Panc1 (cell line): ENCODE measurements around the gene SFXN2. TPM values are rescaled to one million over a fixed set of nuclear protein-coding genes. Genes with fewer than 3 reads are reported as not detected.

Source experiments
- ATAC-seq: fragments of 200-7000 bp; cut with Tn5 transposase; 2 replicates; pipeline ENCODE4 v1.9.1; 2020; ENCODE audit warnings: mild to moderate bottlenecking, moderate library complexity
- BruUV-seq: library from RNA; stranded (reverse); fragments of 400-500 nt; replicated peaks from 2 replicates; lab custom pipeline; 2021; lab: Mats Ljungman, UMichigan
- CTCF ChIA-PET: fragments of 300-600 bp; sonication (Branson Sonifier 250); formaldehyde crosslinking; loops from one replicate; lab custom pipeline; 2022; ENCODE audit warnings: antibody characterized with exemption; lab: Charles Lee
- POLR2A ChIA-PET: fragments of 300-600 bp; sonication (Branson Sonifier 250); formaldehyde crosslinking; loops from one replicate; lab custom pipeline; 2022; ENCODE audit warnings: antibody characterized with exemption; lab: Charles Lee
- DNase-seq: peaks from one replicate; pipeline ENCODE4 v3.0.0-alpha.2; 2010; ENCODE audit warnings: low read depth, low spot score
- H3K27ac ChIP-seq: 2 replicates; pipeline ENCODE4 v1.5.1; 2011; ENCODE audit warnings: mild to moderate bottlenecking, low read length, inconsistent platforms
- H3K27me3 ChIP-seq: fragments of 200-500 bp; sonication (Bioruptor generic); 2 replicates; pipeline ENCODE4 v1.6.0; 2014; ENCODE audit warnings: low read length, inconsistent platforms; ENCODE audit not compliant: control insufficient read depth, insufficient read depth
- H3K36me3 ChIP-seq: fragments of 200-500 bp; sonication (Bioruptor generic); 2 replicates; pipeline ENCODE4 v1.5.1; 2014; ENCODE audit warnings: inconsistent platforms, mild to moderate bottlenecking, low read length, moderate library complexity; ENCODE audit not compliant: control insufficient read depth, insufficient read depth
- H3K4me1 ChIP-seq: 2 replicates; pipeline ENCODE4 v1.5.1; 2011; ENCODE audit warnings: inconsistent platforms, mild to moderate bottlenecking, low read length, moderate library complexity; ENCODE audit not compliant: control insufficient read depth, insufficient read depth
- H3K4me3 ChIP-seq, 2 experiments: 2 replicates each; pipeline ENCODE4 v1.5.1; 2011 to 2012; ENCODE audit warnings: low read depth in 2 of 2, low read length in 2 of 2, mild to moderate bottlenecking in 2 of 2, inconsistent platforms in 1 of 2, moderate library complexity in 1 of 2
- H3K9me3 ChIP-seq: fragments of 200-500 bp; sonication (Bioruptor generic); 2 replicates; pipeline ENCODE4 v1.5.1; 2014; ENCODE audit warnings: low read depth, mild to moderate bottlenecking, inconsistent platforms, low read length, moderate library complexity; ENCODE audit not compliant: control insufficient read depth, insufficient read depth
- CTCF ChIP-seq: fragments of 450-650 bp; IDR thresholded peaks from 2 replicates; pipeline ENCODE4 v1.5.1; 2017; ENCODE audit warnings: mild to moderate bottlenecking
- POLR2AphosphoS5 ChIP-seq: IDR thresholded peaks from 2 replicates; pipeline ENCODE4 v1.6.1; 2012; ENCODE audit warnings: mild to moderate bottlenecking, low read depth, low read length, moderate library complexity
- REST ChIP-seq, 2 experiments: IDR thresholded peaks; 2 replicates each; pipeline ENCODE4 v1.6.1; 2011 to 2012; ENCODE audit warnings: low read depth in 2 of 2, control low read depth in 1 of 2, low read length in 1 of 2, mild to moderate bottlenecking in 1 of 2, moderate library complexity in 1 of 2; ENCODE audit not compliant: insufficient read depth in 1 of 2
- SIN3A ChIP-seq: IDR thresholded peaks from 2 replicates; pipeline ENCODE4 v1.6.1; 2012; ENCODE audit warnings: low read depth, mild to moderate bottlenecking, low read length, moderate library complexity, borderline replicate concordance; ENCODE audit not compliant: insufficient read depth
- TCF7L2 ChIP-seq: IDR thresholded peaks from 2 replicates; pipeline ENCODE4 v1.6.1; 2011; ENCODE audit warnings: mild to moderate bottlenecking, low read depth, low read length, inconsistent platforms
- in situ Hi-C: cut with HindIII; loops from 2 replicates; pipeline ENCODE4 v1.10.0; 2016; ENCODE audit warnings: low sequenced_read_pairs, low pct_unique_long_range_greater_than_20kb
- intact Hi-C: fragments of 100-400 bp; cut with micrococcal nuclease; formaldehyde crosslinking; loops from one replicate; pipeline ENCODE4 v1.10.0; 2022; ENCODE audit not compliant: unreplicated experiment
- total RNA-seq: library from RNA; stranded (reverse); gene quantifications from one replicate; pipeline ENCODE4 v1.2.1, GENCODE V29; 2021; ENCODE audit not compliant: unreplicated experiment

Gene SFXN2
- total RNA-seq, 1 experiment from 2014 or later, result 11.6 TPM

GRCh38 chr10:102698894-102699293 lies 15.5 kb upstream of the SFXN2 start:
- POLR2A ChIA-PET, result interaction anchor here (0.5 kb wide), 1 partner anchor 176 kb away, joined by 3 read pairs; no protein-coding TSS in a partner anchor
- BruUV-seq, result no TSS peak

GRCh38 chr10:102701272-102701671 lies 13.2 kb upstream of the SFXN2 start:
- Histone ChIP-seq H3K36me3 (peaks cover 12% of the 10 kb centered on the region), H3K27me3 (no peaks in the 10 kb centered on the region), H3K9me3 (no peaks in the 10 kb centered on the region), H3K4me1 (no peaks in the 10 kb centered on the region; the same call in 1 of the 2 replicates), H3K27ac (no peak overlapping the region), H3K4me3 (no peak overlapping the region)
- POLR2A ChIA-PET, result no interaction called here
- no peak for TF ChIP-seq CTCF
- no peak for TF ChIP-seq SIN3A
- no peak for TF ChIP-seq POLR2AphosphoS5
- TF ChIP-seq REST (IDR thresholded peaks at IDR 0.05; ENCODE audit: insufficient read depth in 1 of 2, low read depth in 2 of 2, low read length in 1 of 2), result no peak
- no peak for TF ChIP-seq TCF7L2
- no peak for ATAC-seq
- DNase-seq, result no peak
- no TSS peak for BruUV-seq
- in situ Hi-C loops (no loop called here), intact Hi-C loops (no loop called here)
- CTCF ChIA-PET, result no interaction called here

More at GRCh38 chr10:102698894-102699293, 15.5 kb upstream of the SFXN2 start:
- DNase-seq, result no peak
- CTCF ChIA-PET, result no interaction called here
- intact Hi-C loops (no loop called here), in situ Hi-C loops (no loop called here)
- no peak for TF ChIP-seq TCF7L2
- no peak for TF ChIP-seq REST (IDR thresholded peaks at IDR 0.05; ENCODE audit: insufficient read depth in 1 of 2, low read depth in 2 of 2, low read length in 1 of 2)
- no peak for TF ChIP-seq POLR2AphosphoS5
- TF ChIP-seq CTCF, result no peak
- TF ChIP-seq SIN3A, result no peak
- ATAC-seq, result no peak
- Histone ChIP-seq H3K4me1 (no peaks in the 10 kb centered on the region), H3K9me3 (no peaks in the 10 kb centered on the region), H3K27ac (no peak overlapping the region), H3K27me3 (no peaks in the 10 kb centered on the region), H3K4me3 (no peak overlapping the region), H3K36me3 (peaks cover 12% of the 10 kb centered on the region)
